SK-N-SH treated with all-trans-retinoic acid at 6 μM for 48 hours (cell line): ENCODE results near the gene CATSPERB.

Experiments used
- ATAC-seq: fragments of 200-7000 bp; cut with Tn5 transposase; 3 replicates; pipeline ENCODE4 v1.9.1; 2020; ENCODE audit warnings: mild to moderate bottlenecking, moderate library complexity
- ARNTL ChIP-seq: fragments of 450-650 bp; formaldehyde crosslinking; IDR thresholded peaks from 2 replicates; pipeline ENCODE4 v1.5.0; 2020; ENCODE audit warnings: low read depth, mild to moderate bottlenecking, moderate library complexity, borderline replicate concordance
- BACH2 ChIP-seq: fragments of 250-450 bp; sonication (Bioruptor Pico); IDR thresholded peaks from 2 replicates; pipeline ENCODE4 v1.9.0; 2021; ENCODE audit warnings: mild to moderate bottlenecking, borderline replicate concordance
- CSDC2 ChIP-seq: fragments of 250-450 bp; sonication (Bioruptor Pico); IDR thresholded peaks from 2 replicates; pipeline ENCODE4 v1.5.0; 2020; ENCODE audit warnings: mild to moderate bottlenecking, moderate library complexity
- ESRRG ChIP-seq: fragments of 250-450 bp; sonication (Bioruptor Pico); IDR thresholded peaks from 2 replicates; pipeline ENCODE4 v1.6.1; 2021; ENCODE audit warnings: mild to moderate bottlenecking
- GLIS3 ChIP-seq: fragments of 250-450 bp; sonication (Bioruptor Pico); IDR thresholded peaks from 2 replicates; pipeline ENCODE4 v1.5.0; 2020; ENCODE audit warnings: mild to moderate bottlenecking, moderate library complexity
- ISL1 ChIP-seq: fragments of 250-450 bp; sonication (Bioruptor Pico); IDR thresholded peaks from 2 replicates; pipeline ENCODE4 v2.1.2; 2022; ENCODE audit warnings: mild to moderate bottlenecking, moderate library complexity
- OSR1 ChIP-seq: fragments of 250-450 bp; sonication (Bioruptor Pico); IDR thresholded peaks from 2 replicates; pipeline ENCODE4 v1.8.0; 2022; ENCODE audit warnings: moderate library complexity, mild to moderate bottlenecking, inconsistent platforms
- PPARA ChIP-seq: fragments of 250-450 bp; sonication (Bioruptor Pico); IDR thresholded peaks from 2 replicates; pipeline ENCODE4 v1.5.0; 2020; ENCODE audit warnings: mild to moderate bottlenecking, borderline replicate concordance
- RARB ChIP-seq: fragments of 250-450 bp; sonication (Bioruptor Pico); IDR thresholded peaks from 2 replicates; pipeline ENCODE4 v1.8.0; 2021; ENCODE audit warnings: mild to moderate bottlenecking, moderate library complexity
- SNAI2 ChIP-seq: fragments of 250-450 bp; sonication (Bioruptor Pico); IDR thresholded peaks from 2 replicates; pipeline ENCODE4 v1.5.0; 2020; ENCODE audit warnings: mild to moderate bottlenecking, moderate library complexity
- TCF4 ChIP-seq: fragments of 250-450 bp; sonication (Bioruptor Pico); IDR thresholded peaks from 2 replicates; pipeline ENCODE4 v1.8.0; 2021; ENCODE audit warnings: mild to moderate bottlenecking, moderate library complexity, borderline replicate concordance
- TOX ChIP-seq: fragments of 250-450 bp; sonication (Bioruptor Pico); IDR thresholded peaks from 2 replicates; pipeline ENCODE4 v1.8.0; 2021; ENCODE audit warnings: mild to moderate bottlenecking, moderate library complexity, borderline replicate concordance
- ZFP30 ChIP-seq: fragments of 450-650 bp; formaldehyde crosslinking; IDR thresholded peaks from 2 replicates; pipeline ENCODE4 v1.5.0; 2022; ENCODE audit warnings: mild to moderate bottlenecking, moderate library complexity
- ZNF70 ChIP-seq: fragments of 450-650 bp; formaldehyde crosslinking; IDR thresholded peaks from 2 replicates; pipeline ENCODE4 v1.5.0; 2020; ENCODE audit warnings: mild to moderate bottlenecking, moderate library complexity
- ZNF8 ChIP-seq: fragments of 450-650 bp; formaldehyde crosslinking; IDR thresholded peaks from 2 replicates; pipeline ENCODE4 v1.5.0; 2020; ENCODE audit warnings: mild to moderate bottlenecking, moderate library complexity
- TF ChIP-seq, protein P1 (sequence below): fragments of 250-450 bp; sonication (Bioruptor Pico); IDR thresholded peaks from 2 replicates; pipeline ENCODE4 v1.5.1; 2020; ENCODE audit warnings: low read depth, mild to moderate bottlenecking, moderate library complexity
- TF ChIP-seq, protein P2 (sequence below): fragments of 250-450 bp; sonication (Bioruptor Pico); IDR thresholded peaks from 2 replicates; pipeline ENCODE4 v1.5.1; 2021; ENCODE audit warnings: mild to moderate bottlenecking, moderate library complexity
- TF ChIP-seq, protein P3 (sequence below): fragments of 250-450 bp; sonication (Bioruptor Pico); IDR thresholded peaks from 2 replicates; pipeline ENCODE4 v1.5.0; 2020; ENCODE audit warnings: mild to moderate bottlenecking, moderate library complexity
- TF ChIP-seq, protein P4 (sequence below): fragments of 250-450 bp; sonication (Bioruptor Pico); IDR thresholded peaks from 2 replicates; pipeline ENCODE4 v1.8.0; 2021; ENCODE audit warnings: low read depth, mild to moderate bottlenecking, moderate library complexity, borderline replicate concordance
- TF ChIP-seq, protein P5 (sequence below): fragments of 250-450 bp; sonication (Bioruptor Pico); IDR thresholded peaks from 2 replicates; pipeline ENCODE4 v1.8.0; 2020; ENCODE audit warnings: mild to moderate bottlenecking, moderate library complexity, borderline replicate concordance

CATSPERB gene

DNA sequence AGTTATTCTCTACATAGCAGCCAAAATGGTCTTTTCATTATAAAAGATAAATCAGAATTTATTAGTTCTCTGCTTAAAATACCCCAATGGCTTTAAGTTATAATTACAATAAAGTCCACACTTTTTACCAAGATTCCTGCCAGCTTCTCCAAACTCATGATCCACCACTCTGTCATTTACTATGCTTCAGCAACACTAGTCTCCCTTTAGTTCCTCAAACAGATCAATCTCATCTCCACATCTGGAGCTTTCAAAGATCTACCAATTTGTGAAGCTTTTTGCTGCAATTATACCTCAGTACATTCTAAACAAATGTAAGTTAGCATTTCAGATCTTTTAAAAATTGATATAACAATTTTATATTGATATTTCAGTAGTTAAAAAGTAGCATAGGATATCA, 24.9 kb downstream of the CATSPERB start:
- TF ChIP-seq, protein P1, sequence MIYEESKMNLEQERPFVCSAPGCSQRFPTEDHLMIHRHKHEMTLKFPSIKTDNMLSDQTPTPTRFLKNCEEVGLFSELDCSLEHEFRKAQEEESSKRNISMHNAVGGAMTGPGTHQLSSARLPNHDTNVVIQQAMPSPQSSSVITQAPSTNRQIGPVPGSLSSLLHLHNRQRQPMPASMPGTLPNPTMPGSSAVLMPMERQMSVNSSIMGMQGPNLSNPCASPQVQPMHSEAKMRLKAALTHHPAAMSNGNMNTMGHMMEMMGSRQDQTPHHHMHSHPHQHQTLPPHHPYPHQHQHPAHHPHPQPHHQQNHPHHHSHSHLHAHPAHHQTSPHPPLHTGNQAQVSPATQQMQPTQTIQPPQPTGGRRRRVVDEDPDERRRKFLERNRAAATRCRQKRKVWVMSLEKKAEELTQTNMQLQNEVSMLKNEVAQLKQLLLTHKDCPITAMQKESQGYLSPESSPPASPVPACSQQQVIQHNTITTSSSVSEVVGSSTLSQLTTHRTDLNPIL (CRISPR knock-in tag) = no peak
- TF ChIP-seq ESRRG (CRISPR knock-in tag) (no peak), OSR1 (CRISPR knock-in tag) (no peak), PPARA (CRISPR knock-in tag) (no peak)
- TF ChIP-seq, protein P2, sequence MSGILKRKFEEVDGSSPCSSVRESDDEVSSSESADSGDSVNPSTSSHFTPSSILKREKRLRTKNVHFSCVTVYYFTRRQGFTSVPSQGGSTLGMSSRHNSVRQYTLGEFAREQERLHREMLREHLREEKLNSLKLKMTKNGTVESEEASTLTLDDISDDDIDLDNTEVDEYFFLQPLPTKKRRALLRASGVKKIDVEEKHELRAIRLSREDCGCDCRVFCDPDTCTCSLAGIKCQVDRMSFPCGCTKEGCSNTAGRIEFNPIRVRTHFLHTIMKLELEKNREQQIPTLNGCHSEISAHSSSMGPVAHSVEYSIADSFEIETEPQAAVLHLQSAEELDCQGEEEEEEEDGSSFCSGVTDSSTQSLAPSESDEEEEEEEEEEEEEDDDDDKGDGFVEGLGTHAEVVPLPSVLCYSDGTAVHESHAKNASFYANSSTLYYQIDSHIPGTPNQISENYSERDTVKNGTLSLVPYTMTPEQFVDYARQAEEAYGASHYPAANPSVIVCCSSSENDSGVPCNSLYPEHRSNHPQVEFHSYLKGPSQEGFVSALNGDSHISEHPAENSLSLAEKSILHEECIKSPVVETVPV = no peak
- no peak for ATAC-seq

DNA sequence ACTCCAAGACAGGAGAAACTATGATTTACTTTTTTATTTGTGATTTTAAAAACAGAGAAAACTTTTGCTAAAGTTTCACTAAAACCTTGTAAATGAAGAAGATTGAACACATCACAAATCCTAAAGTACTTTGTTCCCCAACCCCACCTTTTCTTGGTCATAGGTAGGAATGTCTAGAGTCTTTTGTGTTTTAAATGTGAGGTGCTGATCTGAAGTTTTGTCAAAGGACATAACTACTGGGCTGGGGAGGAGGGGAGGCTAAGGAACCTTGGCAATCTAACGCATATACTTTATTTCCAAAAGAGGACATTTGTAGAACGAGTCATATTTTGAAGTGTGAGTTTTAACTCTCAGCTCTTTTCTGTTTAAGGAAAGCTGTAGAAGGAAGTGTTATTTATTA, 37.2 kb downstream of the CATSPERB start:
- TF ChIP-seq, protein P3, sequence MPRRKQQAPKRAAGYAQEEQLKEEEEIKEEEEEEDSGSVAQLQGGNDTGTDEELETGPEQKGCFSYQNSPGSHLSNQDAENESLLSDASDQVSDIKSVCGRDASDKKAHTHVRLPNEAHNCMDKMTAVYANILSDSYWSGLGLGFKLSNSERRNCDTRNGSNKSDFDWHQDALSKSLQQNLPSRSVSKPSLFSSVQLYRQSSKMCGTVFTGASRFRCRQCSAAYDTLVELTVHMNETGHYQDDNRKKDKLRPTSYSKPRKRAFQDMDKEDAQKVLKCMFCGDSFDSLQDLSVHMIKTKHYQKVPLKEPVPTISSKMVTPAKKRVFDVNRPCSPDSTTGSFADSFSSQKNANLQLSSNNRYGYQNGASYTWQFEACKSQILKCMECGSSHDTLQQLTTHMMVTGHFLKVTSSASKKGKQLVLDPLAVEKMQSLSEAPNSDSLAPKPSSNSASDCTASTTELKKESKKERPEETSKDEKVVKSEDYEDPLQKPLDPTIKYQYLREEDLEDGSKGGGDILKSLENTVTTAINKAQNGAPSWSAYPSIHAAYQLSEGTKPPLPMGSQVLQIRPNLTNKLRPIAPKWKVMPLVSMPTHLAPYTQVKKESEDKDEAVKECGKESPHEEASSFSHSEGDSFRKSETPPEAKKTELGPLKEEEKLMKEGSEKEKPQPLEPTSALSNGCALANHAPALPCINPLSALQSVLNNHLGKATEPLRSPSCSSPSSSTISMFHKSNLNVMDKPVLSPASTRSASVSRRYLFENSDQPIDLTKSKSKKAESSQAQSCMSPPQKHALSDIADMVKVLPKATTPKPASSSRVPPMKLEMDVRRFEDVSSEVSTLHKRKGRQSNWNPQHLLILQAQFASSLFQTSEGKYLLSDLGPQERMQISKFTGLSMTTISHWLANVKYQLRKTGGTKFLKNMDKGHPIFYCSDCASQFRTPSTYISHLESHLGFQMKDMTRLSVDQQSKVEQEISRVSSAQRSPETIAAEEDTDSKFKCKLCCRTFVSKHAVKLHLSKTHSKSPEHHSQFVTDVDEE (CRISPR knock-in tag) = no peak
- TF ChIP-seq, protein P4, sequence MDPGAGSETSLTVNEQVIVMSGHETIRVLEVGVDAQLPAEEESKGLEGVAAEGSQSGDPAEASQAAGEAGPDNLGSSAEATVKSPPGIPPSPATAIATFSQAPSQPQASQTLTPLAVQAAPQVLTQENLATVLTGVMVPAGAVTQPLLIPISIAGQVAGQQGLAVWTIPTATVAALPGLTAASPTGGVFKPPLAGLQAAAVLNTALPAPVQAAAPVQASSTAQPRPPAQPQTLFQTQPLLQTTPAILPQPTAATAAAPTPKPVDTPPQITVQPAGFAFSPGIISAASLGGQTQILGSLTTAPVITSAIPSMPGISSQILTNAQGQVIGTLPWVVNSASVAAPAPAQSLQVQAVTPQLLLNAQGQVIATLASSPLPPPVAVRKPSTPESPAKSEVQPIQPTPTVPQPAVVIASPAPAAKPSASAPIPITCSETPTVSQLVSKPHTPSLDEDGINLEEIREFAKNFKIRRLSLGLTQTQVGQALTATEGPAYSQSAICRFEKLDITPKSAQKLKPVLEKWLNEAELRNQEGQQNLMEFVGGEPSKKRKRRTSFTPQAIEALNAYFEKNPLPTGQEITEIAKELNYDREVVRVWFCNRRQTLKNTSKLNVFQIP (CRISPR knock-in tag) = no peak
- TF ChIP-seq, protein P5, sequence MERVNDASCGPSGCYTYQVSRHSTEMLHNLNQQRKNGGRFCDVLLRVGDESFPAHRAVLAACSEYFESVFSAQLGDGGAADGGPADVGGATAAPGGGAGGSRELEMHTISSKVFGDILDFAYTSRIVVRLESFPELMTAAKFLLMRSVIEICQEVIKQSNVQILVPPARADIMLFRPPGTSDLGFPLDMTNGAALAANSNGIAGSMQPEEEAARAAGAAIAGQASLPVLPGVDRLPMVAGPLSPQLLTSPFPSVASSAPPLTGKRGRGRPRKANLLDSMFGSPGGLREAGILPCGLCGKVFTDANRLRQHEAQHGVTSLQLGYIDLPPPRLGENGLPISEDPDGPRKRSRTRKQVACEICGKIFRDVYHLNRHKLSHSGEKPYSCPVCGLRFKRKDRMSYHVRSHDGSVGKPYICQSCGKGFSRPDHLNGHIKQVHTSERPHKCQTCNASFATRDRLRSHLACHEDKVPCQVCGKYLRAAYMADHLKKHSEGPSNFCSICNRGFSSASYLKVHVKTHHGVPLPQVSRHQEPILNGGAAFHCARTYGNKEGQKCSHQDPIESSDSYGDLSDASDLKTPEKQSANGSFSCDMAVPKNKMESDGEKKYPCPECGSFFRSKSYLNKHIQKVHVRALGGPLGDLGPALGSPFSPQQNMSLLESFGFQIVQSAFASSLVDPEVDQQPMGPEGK (CRISPR knock-in tag) = no peak
- TF ChIP-seq ISL1 (CRISPR knock-in tag) = no peak
- TF ChIP-seq, protein P1 (CRISPR knock-in tag) = no peak
- TF ChIP-seq ZNF70 (CRISPR knock-in tag) = no peak
- no peak for TF ChIP-seq ARNTL (CRISPR knock-in tag)
- TF ChIP-seq RARB (CRISPR knock-in tag) = no peak
- TF ChIP-seq ZNF8 (CRISPR knock-in tag) = no peak
- no peak for TF ChIP-seq ZFP30 (CRISPR knock-in tag)
- TF ChIP-seq TOX (CRISPR knock-in tag) = no peak
- TF ChIP-seq GLIS3 (CRISPR knock-in tag) = no peak
- TF ChIP-seq PPARA (CRISPR knock-in tag) = no peak
- TF ChIP-seq SNAI2 (CRISPR knock-in tag) = no peak
- no peak for TF ChIP-seq OSR1 (CRISPR knock-in tag)
- no peak for TF ChIP-seq BACH2 (CRISPR knock-in tag)
- no peak for TF ChIP-seq TCF4
- no peak for TF ChIP-seq CSDC2 (CRISPR knock-in tag)
- TF ChIP-seq, protein P2 = no peak
- no peak for ATAC-seq
